ENCODE data around the gene RPTN.

RPTN gene

DNA sequence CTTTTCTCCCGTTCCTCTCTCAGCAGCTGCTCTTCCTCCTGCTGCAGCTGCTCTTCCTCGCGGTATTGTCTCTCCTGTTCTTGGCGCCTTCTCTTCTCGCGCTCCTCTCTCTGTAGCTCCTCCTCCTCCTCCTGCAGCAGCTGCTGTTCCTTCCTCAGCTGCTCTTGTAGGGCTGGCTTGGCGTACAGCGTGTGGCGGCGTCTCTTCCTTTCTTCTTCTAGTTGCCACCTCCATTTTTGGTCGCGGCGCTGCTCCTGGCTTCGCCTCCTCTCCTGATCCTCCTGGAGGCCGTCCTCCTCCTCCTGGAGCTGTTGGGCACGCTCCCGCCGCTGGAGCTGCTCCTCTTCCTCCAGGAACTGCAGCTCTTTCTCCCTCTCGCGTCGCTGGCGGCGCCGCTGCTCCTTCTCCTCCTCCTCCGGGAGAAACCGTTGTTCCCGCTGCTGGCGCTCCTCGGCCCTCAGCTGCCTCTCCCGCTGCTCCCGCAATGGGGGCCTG is 48.6 kb downstream of the RPTN start:
- peak; percentile 3 for DNase-seq (ENCODE audit: low spot score)

DNA sequence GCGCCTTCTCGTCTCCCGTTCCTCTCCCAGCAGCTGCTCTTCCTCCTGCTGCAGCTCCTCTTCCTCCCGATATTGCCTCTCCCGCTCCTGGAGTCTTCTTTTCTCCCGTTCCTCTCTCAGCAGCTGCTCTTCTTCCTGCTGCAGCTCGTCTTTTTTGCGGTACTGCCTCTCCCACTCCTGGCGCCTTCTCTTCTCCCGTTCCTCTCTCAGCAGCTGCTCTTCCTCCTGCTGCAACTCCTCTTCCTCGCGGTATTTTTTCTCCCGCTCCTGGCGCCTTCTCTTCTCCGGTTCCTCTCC is 49.1 kb downstream of the RPTN start:
- DNase-seq (ENCODE audit: low spot score), result no peak

DNA sequence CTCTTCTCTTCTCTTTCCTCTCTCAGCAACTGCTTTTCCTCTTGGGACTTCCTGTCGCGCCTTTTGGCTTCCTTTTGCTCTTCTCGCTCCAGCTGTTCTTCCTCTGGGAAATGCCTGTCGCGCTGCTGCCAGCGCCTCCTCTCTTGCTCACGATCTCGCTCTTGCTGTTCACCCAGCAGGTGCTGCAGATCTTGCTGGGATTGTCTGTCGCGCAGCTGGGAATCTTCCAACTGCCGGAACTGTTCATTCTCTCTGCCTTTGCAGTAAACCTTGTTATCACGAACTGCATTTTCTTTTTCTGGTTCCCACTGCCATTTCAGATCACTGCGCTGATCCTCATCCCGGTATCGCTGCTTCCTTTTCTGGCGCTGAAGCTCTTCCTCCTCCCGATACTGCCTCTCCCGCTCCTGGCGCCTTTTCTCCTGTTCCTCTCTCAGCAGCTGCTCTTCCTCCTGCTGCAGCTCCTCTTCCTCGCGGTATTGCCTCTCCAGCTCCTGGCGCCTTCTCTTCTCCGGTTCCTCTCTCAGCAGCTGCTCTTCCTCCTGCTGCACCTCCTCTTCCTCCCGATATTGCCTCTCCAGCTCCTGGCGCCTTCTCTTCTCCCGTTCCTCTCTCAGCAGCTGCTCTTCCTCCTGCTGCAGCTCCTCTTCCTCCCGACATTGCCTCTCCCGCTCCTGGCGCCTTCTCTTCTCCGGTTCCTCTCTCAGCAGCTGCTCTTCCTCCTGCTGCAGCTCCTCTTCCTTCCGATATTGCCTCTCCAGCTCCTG is 49.6 kb downstream of the RPTN start:
- no peak for DNase-seq (ENCODE audit: low spot score)

DNA sequence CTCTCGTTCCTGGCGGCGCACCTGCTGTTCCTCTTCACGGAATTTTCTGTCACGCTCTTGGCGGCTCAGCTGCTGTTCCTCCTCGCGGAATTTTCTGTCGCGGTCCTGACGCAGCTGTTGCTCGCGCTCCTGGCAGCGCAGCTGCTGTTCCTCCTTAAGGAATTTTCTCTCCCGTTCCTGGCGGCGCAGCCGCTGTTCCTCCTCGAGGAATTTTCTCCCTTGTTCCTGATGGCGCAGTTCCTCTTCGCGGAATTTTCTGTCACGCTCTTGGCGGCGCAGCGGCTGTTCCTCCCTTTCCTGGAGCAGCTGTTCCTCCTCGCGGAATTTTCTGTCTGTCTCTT is 50.2 kb downstream of the RPTN start:
- DNase-seq (ENCODE audit: low spot score), result no peak

DNA sequence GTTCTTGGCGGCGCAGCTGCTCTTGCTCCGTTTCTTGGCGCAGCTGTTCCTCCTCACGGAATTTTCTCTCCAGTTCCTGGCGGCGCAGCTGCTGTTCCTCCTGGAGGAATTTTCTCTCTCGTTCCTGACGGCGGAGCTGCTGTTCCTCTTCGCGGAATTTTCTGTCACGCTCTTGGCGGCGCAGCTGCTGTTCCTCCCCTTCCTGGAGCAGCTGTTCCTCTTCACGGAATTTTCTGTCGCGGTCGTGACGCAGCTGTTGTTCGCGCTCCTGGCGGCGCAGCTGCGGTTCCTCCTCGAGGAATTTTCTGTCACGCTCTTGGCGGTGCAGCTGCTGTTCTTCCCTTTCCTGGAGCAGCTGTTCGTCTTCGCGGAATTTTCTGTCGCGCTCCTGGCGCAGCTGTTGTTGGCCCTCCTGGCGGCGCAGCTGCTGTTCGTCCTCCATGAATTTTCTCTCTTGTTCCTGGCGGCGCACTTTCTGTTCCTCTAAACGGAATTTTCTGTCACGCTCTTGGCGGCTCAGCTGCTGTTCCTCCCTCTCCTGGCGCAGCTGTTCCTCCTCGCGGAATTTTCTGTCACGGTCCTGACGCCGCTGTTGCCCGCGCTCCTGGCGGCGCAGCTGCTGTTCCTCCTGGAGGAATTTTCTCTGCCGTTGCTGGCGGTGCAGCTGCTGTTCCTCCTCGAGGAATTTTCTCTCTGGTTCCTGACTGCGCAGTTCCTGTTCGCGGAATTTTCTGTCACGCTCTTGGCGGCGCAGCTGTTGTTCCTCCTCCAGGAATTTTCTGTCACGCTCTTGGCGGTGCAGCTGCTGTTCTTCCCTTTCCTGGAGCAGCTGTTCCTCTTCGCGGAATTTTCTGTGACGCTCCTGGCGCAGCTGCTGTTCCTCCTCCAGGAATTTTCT is 50.8 kb downstream of the RPTN start:
- DNase-seq (ENCODE audit: low spot score), result no peak

DNA sequence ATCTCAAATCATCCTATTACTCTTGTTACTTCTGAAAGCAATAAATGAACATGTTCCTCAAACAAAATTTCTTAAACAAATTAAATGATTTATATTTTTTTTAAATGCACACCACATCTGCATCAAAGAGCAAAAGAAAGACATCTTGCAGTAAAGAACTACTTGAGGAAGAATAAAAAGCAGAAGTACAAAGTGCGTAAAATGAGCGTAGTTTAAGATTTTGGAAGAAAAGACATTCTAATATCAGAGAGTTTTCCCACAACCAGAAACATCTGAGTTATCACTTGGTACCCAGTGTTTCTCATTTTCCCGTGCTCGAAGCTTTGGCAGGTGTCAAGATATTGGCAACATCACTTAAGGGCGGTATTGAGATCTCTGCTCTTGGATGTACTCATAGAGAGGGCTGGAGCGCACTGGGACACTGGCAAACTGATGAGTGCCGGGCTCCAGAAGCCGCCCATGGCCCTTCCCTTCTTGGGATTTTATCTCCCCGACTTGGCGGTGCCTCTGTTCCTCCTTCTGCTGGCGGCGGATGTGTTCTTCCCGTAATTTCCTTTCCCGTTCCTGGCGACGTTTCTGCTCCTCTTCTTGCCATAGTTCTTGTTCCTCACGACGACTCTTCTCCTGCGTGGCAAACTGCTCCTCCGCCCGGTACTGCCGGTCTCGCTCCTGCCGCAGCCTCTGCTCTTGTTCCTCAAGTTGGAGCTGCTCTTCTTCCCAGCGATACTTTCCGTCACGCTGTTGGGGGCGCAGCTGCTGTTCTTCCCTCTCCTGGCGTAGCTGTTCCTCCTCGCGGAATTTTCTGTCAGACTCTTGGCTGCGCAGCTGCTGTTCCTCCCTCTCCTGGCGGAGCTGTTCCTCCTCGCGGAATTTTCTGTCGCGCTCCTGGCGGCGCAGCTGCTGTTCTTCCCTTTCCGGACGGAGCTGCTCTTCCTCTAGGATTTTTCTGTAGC is 51.7 kb downstream of the RPTN start:
- DNase-seq (ENCODE audit: low spot score), result no peak

DNA sequence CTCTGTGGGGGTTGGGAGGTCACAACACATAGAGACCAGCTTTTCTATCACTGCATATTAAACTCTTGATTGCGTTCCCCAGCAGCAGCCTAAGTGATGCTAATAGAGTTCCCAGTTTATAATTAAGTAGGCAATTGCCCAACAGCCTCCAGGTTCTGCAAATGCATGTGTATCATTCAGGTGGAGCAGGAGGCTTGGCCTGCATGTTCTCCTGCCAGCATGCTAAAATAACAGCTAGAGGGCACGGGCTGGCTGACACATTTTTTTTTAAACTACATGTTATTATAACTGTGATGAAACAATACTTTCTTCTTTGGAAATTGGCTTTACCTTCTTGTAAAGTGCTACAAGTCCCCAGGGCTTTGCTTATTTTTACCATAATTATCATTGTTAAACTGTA is 54.2 kb downstream of the RPTN start:
- no peak for DNase-seq (ENCODE audit: low spot score)
